ENCODE data around the gene POU2F3. TPM values are rescaled to one million over a fixed set of nuclear protein-coding genes. Genes with fewer than 3 reads are reported as not detected.

POU2F3 gene
- total RNA-seq, 1 experiment from 2014 or later: not detected

DNA sequence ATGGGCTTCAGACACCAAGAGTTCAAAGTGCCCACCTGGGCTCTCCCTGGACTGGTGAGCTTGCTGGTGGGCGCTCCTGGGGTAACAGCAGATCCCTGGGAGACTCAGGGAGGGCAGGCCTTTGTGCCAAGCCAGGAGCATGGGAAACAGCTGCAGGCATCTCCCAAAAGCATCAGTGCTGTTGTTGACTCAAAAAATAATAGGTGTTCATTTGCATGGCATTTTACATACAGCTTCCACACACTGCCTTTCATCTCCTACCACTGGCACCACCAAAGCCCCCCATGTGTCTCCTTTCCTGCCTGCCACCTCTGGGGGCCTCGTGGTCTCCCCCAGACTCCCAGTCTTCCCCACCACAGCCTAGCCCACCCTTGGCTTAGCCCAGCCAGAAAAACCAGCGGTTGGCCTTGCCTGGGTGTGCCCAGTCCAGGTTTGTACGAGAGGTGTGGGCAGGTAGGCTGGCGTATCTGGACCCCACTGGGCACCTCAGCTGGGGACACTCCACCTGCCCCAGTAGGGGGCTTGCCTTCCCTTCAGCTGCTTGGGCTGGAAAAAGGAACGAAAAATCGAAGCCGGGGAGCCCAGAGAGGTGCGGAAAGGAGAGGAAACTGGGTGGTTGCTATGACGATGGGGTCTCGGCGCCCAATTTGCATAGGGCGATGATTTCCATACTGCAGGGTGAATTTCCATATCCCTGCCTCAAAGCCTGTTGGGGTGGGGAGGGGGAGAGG lies 15.0 kb downstream of the POU2F3 start:
- no peaks in the 10 kb centered on the region for H3K9me3 ChIP-seq (ENCODE audit: control insufficient read depth, insufficient read depth, low read depth, low read length)
- POLR2A ChIA-PET: no interaction called here
- DNase-seq (ENCODE audit: low read depth, low spot score) (no peak), ATAC-seq (no peak)
- CTCF ChIA-PET: interaction anchor here (1.1 kb wide), 1 partner anchor 48 kb away, joined by 3 read pairs; no protein-coding TSS in a partner anchor
- in situ Hi-C loops (cut with HindIII; ENCODE audit: low pct_unique_long_range_greater_than_20kb, low sequenced_read_pairs) (no loop called here), intact Hi-C loops (cut with micrococcal nuclease; ENCODE audit: unreplicated experiment) (no loop called here)
- no peaks in the 10 kb centered on the region for H3K36me3 ChIP-seq (ENCODE audit: control insufficient read depth, insufficient read depth, low read length)
- H3K4me3 ChIP-seq (ENCODE audit: low read depth in 2 of 2, low read length in 2 of 2): no peak overlapping the region
- peaks cover 63% of the 10 kb centered on the region for H3K27me3 ChIP-seq (ENCODE audit: control insufficient read depth, insufficient read depth, low read length)
- TF ChIP-seq SIN3A (IDR thresholded peaks at IDR 0.05; ENCODE audit: borderline replicate concordance, insufficient read depth, low read depth, low read length): no peak
- TF ChIP-seq, protein P1, sequence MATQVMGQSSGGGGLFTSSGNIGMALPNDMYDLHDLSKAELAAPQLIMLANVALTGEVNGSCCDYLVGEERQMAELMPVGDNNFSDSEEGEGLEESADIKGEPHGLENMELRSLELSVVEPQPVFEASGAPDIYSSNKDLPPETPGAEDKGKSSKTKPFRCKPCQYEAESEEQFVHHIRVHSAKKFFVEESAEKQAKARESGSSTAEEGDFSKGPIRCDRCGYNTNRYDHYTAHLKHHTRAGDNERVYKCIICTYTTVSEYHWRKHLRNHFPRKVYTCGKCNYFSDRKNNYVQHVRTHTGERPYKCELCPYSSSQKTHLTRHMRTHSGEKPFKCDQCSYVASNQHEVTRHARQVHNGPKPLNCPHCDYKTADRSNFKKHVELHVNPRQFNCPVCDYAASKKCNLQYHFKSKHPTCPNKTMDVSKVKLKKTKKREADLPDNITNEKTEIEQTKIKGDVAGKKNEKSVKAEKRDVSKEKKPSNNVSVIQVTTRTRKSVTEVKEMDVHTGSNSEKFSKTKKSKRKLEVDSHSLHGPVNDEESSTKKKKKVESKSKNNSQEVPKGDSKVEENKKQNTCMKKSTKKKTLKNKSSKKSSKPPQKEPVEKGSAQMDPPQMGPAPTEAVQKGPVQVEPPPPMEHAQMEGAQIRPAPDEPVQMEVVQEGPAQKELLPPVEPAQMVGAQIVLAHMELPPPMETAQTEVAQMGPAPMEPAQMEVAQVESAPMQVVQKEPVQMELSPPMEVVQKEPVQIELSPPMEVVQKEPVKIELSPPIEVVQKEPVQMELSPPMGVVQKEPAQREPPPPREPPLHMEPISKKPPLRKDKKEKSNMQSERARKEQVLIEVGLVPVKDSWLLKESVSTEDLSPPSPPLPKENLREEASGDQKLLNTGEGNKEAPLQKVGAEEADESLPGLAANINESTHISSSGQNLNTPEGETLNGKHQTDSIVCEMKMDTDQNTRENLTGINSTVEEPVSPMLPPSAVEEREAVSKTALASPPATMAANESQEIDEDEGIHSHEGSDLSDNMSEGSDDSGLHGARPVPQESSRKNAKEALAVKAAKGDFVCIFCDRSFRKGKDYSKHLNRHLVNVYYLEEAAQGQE (IDR thresholded peaks at IDR 0.05; ENCODE audit: insufficient read depth in 1 of 2, low read depth in 2 of 2, low read length in 1 of 2): no peak
- TF ChIP-seq POLR2AphosphoS5 (IDR thresholded peaks at IDR 0.05; ENCODE audit: low read depth, low read length): no peak
- TF ChIP-seq, protein P2, sequence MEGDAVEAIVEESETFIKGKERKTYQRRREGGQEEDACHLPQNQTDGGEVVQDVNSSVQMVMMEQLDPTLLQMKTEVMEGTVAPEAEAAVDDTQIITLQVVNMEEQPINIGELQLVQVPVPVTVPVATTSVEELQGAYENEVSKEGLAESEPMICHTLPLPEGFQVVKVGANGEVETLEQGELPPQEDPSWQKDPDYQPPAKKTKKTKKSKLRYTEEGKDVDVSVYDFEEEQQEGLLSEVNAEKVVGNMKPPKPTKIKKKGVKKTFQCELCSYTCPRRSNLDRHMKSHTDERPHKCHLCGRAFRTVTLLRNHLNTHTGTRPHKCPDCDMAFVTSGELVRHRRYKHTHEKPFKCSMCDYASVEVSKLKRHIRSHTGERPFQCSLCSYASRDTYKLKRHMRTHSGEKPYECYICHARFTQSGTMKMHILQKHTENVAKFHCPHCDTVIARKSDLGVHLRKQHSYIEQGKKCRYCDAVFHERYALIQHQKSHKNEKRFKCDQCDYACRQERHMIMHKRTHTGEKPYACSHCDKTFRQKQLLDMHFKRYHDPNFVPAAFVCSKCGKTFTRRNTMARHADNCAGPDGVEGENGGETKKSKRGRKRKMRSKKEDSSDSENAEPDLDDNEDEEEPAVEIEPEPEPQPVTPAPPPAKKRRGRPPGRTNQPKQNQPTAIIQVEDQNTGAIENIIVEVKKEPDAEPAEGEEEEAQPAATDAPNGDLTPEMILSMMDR (IDR thresholded peaks at IDR 0.05): no peak
- TF ChIP-seq TCF7L2 (IDR thresholded peaks at IDR 0.05; ENCODE audit: low read depth, low read length): no peak
- no peaks in the 10 kb centered on the region for H3K4me1 ChIP-seq (ENCODE audit: control insufficient read depth, insufficient read depth, low read length)
- no TSS peak for BruUV-seq (replicated peaks)
- no peak overlapping the region for H3K27ac ChIP-seq (ENCODE audit: low read length)

DNA sequence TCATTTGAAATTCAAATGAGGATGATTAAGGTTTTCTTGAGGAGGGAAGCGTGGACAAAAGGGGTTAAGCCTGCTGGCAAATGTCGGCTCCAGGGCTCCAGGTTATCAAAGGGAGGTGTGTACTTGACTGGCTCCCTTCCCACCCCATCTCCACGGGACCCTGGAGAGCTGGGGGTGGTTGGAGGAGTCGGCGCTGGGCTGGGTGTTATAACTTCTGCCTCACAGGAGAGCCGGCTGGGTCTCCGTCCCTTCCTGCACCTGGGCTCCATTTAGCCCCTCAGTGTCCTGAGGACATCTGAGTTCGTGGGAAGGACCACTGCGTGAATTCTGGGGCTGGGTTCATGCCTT lies 15.6 kb downstream of the POU2F3 start:
- Histone ChIP-seq H3K27me3 (ENCODE audit: control insufficient read depth, insufficient read depth, low read length) (peaks cover 61% of the 10 kb centered on the region), H3K4me3 (ENCODE audit: low read depth in 2 of 2, low read length in 2 of 2) (no peak overlapping the region), H3K9me3 (ENCODE audit: control insufficient read depth, insufficient read depth, low read depth, low read length) (no peaks in the 10 kb centered on the region), H3K27ac (ENCODE audit: low read length) (no peak overlapping the region), H3K4me1 (ENCODE audit: control insufficient read depth, insufficient read depth, low read length) (no peaks in the 10 kb centered on the region), H3K36me3 (ENCODE audit: control insufficient read depth, insufficient read depth, low read length) (no peaks in the 10 kb centered on the region)
- ChIA-PET CTCF (no interaction called here), POLR2A (no interaction called here)
- no TSS peak for BruUV-seq (replicated peaks)
- TF ChIP-seq SIN3A (IDR thresholded peaks at IDR 0.05; ENCODE audit: borderline replicate concordance, insufficient read depth, low read depth, low read length) (no peak), TCF7L2 (IDR thresholded peaks at IDR 0.05; ENCODE audit: low read depth, low read length) (no peak), POLR2AphosphoS5 (IDR thresholded peaks at IDR 0.05; ENCODE audit: low read depth, low read length) (no peak)
- TF ChIP-seq, protein P2 (IDR thresholded peaks at IDR 0.05): no peak
- TF ChIP-seq, protein P1 (IDR thresholded peaks at IDR 0.05; ENCODE audit: insufficient read depth in 1 of 2, low read depth in 2 of 2, low read length in 1 of 2): no peak
- in situ Hi-C loops (cut with HindIII; ENCODE audit: low pct_unique_long_range_greater_than_20kb, low sequenced_read_pairs) (no loop called here), intact Hi-C loops (cut with micrococcal nuclease; ENCODE audit: unreplicated experiment) (no loop called here)
- DNase-seq (ENCODE audit: low read depth, low spot score) (no peak), ATAC-seq (no peak)
